ENCODE measurements around the gene ZNF474.
"Not testable (repeated sequence)": the region's sequence is repeated elsewhere in the genome, so short reads cannot be mapped to it uniquely, and the experiment has no call there.

Gene ZNF474

DNA sequence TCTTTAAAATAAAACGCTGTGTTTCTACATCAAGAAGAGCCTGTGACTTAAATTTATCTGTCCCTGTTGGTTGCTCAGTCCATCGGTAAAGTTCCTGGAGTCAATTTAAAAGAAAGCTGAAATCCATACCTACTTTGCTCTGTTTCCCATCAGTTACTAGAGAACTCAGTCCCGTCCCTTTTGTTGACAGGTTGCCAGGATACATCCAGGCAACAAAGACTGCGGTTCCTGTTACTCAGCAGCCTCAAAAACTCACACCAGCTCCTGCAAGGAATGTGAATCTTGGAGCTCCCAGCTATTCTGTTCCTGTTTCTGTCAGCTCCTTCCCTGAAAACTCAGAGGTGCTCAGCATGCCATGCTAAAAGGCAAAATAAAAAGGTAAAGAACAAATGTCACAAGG lies at the start of gene ZNF474:
Gene ZNF474 (plus strand): TSS at position 241 of the 400 bp plus-strand sequence. CDS start 22,445 bp downstream, outside the sequence.
- DNase-seq: peak; percentile 90

DNA sequence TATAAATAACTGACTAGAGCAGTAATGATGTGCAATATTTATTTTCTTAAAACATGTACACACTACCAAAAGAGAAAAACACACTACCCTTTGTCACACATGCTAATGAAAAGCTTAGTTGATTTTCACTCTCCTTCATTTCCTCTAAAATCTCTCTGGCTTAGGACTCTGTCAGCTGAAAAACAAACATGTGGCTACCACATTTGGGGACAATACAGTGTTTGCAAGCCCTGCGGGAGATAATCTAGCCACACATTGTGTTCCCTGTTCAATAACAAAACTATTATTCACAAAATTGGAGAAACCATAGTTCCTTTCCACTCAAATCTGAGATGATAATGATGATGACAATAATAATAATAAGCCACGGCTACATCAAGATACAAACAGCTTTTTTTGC lies 47.8 kb upstream of the ZNF474 start:
- no peak for DNase-seq

DNA sequence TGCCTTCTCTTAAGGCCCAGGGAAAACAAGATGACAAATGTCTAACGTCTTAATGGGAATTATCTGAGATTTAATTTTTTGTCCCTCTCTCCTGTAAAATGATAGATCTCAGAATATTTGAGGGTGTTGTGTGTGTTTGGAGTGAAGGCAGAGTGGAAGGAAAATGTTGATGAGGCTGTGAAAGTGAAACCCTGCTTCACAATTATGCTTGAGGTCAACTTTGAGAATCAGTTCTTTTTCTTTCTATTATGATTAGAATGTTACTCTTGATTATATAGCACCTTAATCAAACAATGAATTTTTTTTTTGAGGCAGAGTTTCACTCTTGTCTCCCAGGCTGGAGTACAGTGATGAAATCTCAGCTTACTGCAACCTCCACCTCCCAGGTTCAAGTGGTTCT lies 45.8 kb upstream of the ZNF474 start:
- no peak for DNase-seq

DNA sequence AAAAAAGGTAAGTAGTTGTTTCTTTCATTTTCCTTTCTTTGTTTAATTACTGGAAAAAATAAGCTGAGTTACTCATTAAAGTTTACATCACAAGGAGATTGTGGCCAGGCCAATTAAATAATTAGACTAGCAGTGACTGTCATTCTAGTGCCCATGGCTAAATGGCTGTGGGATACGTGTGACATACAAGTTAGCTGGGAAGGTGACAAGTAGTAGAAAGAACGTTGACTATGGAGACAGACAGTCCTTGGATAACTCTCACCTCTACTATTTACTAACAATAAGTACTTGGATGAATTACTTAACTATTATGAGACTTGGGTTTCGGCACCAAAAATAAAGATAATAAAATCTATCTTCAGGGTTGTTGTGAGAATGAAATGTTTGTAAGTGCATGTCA lies 44.3 kb upstream of the ZNF474 start:
- no peak for DNase-seq

DNA sequence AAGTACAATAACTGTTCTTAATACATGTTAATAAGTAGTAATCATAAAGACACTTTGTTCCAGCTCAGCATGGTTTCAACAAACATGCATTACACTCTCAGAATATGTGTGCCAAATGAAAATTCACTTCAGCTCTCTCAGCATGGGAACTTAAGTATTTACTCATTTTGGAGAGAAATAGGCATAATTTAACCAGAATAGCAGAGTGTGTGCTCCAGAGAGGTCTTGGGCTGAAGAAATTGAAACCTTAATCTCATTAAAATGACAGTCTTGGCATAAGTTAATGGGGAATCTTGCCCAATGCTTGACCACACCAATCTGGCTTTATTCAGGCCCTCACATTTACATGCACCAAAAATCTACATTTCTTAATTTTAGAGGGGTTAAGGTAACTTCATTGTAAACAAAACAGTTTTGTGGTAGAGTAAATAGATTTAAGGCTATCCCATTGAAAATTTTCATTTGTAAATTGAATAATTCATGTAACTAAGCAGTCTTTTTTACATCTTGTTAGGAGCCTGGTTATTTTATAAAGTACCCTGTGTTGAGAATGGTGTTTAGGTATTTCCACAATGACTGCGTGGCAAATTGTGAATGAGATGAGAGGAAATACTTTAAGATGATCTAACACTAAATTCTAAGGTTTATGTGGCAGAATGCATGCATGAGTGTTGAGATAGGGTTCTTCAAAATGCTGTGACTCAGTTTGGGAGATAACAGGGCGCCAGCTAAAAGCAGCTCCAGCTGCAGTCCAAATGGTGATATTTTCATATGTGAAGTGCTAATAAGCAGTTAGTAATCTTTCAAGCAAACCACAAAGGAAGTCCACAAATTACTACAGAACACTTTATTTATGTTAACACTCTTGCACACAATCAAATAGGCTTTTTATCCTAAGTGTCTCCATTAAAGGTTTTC lies 40.0 kb upstream of the ZNF474 start:
- no peak for DNase-seq

DNA sequence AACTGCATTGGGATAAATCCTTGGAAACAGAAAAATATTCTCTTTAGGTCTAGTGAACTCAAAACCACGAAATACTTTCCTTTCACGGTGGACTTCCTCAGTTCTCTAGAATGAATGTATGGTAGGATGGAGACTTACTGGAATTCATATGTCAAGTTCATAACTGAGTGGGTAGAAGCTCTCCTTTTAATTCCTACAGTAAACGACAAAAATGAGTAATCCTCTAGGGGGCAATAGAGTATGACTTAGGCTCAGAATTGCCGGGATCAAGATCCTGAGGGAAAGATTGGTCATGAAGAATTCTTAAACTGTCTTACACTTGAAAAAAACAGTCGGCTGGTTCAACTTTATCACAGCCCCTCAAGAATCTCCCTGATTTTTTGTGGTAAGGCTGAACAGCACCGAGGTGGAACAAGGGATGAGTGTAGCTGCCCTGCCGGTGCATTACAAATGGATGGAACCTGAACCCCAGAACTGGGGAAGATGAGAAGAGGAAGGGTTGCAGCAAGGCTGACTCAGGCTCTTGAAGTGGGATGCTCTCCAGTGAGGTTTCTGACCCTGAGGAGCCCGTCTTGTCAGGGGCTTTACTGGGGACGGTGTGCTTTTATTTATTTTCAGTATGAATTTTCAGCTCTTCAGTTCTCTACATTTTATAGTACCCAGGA lies 37.3 kb upstream of the ZNF474 start:
- no peak for DNase-seq

DNA sequence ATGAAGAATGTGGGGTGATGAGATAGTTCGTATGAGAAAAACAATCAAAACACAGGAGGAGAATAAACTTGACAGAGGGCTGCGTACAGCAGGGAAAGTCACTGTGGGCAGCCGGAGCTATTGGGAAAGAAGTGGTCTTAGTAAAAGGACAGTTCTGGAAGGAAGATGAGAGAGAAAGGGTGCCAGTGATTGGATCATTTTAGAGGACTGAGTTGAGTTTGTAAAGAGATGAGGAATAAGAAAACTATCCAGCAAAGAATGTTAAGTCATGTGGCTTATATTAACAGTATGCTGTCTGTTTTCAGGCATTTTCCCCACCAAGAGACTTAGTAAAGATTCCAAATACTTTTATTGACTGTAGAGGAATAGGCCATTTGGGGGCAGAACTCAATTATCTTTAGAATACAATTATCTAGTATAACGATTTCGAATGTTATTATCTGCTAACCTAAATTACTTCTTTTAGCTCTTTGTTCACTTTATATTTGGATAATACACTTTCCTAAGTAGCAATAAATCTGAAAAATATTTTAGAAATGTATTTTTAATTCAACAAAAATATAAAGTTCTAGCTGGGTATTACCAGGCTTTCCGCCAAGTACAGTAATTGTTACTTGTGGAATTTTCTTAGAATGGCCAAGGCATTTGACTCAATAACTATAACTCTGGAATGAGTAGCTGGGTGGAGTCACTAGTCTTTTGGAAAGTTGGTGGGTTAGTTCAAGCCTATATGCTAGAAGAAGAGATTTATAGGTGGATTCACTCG lies 35.7 kb upstream of the ZNF474 start:
- peak; percentile 33 for DNase-seq

DNA sequence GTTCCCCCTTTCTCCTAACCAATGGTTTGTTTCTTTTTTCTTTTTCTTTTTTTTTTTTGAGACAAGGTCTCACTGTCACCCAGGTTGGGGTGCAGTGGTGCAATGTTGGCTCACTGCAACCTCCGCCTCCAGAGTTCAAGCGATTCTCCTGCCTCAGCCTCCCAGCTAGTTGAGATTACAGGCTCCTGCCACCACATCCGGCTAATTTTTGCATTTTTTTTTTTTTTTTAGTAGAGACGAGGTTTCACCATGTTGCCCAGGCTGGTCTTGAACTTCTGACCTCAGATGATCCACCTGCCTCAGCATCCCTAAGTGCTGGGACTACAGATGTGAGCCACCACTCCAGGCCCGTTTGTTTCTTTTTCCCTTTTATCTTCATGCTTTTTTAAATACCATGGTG lies 35.1 kb upstream of the ZNF474 start:
- DNase-seq: not testable (repeated sequence)

DNA sequence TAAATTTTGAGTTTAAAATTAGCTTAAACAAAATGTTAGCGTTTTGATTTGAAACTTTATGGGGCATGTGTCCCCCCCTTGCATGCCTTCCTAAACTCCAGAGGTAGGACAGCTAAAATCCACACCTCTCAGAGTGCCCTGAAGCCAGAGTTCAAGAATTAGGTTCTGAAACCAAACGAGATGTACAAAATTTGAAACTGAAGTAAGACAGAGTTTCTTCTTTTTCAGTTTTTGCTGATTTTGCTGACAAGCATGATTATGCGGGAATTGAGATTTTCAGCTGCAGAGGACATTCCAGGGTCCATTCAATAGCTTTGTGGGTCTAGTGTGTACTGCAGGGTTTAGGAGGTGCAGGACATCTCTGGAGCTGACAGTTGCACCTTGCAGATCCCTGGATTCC lies 34.2 kb upstream of the ZNF474 start:
- no peak for DNase-seq

DNA sequence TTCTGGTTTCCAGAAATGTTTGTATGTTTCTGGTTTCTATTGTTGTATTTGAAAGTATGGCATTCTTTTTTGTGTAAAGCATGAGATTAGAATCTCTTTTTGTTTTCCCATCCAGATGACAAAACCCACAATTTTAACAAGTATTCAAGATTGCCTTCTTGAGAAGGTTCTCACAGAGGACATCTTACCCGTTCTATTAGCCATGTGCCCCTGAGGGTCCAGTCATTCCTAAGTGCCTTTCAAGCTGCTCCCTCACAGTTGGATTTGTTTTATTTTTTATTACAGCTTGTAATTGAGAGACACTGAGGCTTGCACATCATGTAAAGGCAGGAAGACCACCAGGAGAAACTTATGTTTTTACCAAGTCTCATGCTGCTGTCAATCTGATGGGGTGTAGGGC lies 32.0 kb upstream of the ZNF474 start:
- DNase-seq: no peak

DNA sequence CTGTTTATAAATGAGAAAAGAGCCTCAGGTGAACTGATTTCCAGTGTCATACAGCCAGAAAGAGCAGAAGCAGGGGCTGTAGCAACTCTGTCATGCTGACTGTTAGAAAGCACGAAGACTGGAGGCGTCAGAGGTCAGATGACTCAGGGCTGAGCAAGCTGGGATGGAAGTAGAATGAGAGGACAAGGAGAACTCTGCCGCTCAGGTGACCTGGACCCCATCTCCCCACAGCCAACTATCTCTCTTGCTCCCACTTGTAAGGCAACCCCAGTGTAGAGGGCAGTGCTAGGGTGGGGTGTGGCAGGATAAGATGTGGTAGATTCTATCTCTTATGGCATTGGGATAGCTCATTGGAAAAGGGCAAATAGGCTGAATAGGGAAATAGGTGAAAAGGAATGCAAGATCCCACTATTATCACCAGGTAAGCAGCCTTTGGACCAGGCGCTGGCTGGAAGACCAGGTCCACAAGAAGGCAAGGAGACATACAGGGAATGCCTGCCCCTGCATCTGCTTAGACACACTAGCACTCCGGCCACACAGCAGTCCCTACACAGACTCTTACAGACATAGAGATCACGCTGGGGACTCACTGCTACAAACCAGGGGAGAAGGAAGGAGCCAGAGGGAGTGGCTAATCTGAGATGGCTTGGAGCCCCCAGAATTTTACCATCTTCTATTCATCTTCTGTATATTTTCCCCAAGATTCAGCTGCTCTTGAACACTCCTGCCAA lies 30.1 kb upstream of the ZNF474 start:
- no peak for DNase-seq

DNA sequence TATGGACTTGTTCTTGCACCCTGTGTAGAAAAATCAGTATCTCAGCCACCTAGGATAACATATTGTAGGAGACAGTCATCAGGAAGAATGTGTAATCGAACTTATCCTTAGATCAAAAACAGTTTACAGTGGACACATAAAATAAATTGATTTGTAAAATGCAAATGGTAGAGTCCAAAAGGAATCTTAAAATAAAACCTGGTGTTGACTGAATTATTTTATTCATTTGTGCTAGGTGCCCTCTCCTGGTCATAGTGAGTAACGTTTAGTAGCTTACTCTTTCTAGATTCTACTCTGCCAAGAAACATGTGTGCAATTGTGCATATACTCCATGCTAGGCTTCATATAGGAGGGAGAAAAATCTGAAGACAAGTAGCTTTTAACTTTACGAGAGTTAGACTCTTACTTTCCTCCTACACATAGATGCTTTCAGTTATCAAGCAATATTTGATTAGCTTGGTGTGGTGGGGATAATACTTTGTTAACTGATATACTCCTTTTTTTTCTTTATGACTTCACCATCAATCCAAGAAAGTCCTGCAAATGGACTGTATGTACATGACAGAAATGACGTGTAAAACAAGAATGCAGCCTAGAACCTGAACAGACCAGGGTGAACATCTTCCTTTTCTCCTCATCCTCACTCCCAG lies 27.6 kb upstream of the ZNF474 start:
- no peak for DNase-seq

DNA sequence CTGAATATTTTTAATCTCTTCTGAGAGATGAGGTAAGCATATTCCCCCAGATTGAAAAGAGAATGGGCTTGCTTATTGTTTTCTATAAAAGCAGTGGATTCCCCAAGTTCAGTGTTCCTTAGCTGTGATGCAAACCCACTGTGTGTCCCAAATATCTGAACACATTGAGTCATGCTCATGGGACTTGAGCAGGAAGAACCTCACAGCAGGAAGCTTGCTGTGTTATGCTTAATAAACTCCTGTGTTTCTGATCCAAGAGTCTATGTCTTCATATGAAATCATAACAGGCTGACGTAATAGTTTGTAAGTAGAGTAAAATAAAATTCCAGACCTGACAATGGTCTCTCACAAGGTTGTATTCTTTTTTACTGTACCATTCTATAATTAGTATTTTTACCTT lies 26.5 kb upstream of the ZNF474 start:
- no peak for DNase-seq

DNA sequence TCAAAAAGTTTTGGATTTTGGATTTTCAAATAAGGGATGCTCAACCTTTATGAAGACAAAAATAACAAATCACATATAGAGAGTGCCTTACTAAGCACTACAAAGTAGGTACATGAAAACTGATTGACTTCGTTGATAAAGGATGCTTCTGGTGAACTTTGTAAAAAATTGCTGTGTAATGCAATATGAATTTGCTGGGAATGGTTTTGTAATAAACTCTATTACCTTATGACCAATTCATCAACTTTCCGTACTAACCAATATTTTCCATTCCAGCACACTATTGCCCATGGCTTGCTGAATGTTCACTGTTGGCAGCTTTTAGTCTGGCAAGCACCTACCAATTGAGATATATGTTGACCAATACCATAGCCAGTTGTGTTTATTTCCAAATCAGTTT lies 23.4 kb upstream of the ZNF474 start:
- no peak for DNase-seq

DNA sequence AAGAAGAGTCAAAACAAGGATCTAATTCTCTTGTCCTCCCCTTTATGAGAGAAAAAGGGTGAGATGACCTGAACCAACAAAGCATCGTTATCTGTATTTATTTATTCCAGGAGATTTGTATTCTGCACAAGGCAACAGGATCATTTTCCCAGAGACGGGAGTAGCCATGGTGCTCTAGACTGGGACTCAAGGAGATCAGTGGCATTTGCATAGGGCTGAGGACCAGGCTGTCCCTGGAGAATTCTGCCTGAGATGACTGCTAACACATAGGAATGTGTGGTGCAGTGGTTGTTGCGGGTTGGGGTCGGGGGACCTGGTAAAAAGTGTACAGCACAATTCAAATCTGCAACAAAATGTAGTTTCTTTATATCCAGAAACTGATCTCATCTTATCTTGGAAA lies 22.3 kb upstream of the ZNF474 start:
- DNase-seq: no peak

DNA sequence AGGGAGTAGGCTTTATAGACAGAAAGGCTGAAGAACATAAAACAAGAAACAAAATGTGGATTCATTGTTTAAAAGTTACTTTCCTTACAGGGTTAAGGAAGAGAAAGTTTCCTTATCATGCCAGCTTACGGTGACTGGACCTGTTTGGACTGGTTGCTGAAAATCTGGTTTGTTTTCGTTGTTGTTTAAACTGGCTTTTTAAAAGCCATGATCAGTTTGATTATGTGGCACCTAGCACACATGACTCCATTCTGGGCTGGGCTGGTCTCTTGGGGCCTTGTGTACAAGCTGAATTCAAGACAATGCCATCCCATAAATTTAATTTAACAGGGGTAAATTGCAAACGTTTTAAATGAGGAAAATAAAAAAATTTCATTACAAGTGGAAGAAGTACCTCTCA lies 18.4 kb upstream of the ZNF474 start:
- no peak for DNase-seq

DNA sequence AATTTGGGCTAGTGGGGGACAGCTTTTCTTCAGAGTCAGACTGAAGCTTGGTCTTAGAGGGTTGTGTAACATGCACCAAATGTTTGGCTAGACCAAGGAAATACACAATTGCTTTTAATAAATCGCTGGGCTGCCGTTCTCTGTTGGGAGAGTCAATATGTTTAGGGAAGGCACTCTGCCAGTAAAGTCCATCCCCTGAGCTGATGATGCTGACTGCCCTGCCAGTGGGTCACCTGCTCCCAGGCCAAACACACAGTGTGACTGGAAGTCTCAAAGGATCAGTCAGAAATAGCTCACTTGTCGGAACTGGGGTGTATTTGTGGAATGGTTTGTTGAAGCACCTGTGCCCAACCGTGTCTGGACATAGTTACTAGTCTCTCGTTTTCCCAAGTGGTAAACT lies 17.9 kb upstream of the ZNF474 start:
- peak; percentile 51 for DNase-seq

DNA sequence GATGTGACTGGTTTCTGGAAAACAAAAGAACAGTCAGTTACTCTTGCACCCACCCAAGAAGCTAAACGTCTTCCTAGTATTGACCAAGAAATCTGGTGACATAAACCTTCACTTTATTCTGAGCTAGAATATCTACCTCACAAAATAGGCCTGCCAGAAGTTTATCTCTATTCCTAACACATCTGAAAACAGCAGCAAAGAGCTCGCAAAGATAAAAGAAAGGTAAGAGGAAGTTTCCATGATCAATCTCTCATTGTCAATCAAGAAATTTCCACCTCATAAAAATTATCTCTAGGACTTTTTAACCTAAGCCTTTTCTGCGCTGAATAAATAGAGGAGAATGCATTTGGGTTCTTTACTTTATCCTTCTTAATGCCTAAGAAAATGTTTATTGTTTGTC lies 17.3 kb upstream of the ZNF474 start:
- no peak for DNase-seq

DNA sequence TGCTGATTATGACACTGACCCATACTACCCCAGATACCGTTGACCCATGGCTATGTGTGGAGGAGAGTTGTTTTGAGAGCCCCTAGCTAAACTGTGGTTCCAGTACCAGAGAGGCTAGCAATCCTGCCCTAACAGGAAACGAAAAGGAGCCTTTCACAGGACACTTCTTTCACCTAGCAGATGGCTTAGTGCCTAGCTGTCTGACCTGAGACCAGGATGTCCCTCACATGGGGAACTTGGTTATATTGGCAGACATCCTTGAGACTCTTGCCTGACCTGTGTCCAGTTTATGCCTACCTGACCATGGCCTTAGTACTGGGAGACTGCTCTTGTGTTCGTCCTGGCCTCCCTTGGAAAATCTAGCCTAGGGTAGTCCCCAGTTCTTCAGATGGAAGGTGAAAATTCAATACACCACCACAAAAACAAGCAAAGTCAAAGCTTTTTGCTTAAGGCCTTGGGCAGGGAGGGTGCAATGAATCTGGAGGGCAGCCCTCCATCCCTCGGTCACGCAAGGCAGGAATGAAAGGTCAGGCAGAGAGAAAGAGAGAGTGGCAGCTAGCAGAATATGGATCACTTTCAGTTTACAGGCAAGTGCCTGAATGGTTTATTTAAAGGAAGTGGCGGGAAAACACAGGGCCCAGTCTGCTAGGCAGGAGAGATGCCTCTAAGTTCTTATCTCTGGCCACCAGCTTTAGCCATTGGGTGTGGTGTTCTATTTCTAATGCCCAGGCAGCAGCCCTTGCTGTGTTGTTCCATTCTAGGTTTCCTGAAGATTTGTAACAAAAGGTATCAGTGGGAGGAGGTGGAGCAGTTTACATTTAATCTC lies 16.4 kb upstream of the ZNF474 start:
- no peak for DNase-seq

DNA sequence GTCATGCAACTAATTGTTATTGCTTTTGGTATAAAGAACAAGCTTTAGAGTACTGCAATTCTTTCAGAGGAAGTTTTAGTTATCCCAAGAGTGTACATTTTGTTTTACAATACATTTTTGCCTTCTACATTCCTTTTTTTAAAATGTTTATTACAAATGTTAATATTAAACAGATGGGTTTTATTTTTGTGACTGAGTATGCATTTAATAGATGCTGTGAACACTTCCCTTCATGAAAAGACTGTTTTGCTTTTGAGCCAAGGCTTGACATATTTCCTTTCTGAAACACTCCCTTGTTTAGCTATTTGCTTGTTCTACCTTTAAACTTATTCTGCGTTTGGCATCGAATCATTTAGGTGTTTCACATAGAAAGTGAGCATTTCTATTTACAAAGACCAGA lies 14.8 kb upstream of the ZNF474 start:
- no peak for DNase-seq

DNA sequence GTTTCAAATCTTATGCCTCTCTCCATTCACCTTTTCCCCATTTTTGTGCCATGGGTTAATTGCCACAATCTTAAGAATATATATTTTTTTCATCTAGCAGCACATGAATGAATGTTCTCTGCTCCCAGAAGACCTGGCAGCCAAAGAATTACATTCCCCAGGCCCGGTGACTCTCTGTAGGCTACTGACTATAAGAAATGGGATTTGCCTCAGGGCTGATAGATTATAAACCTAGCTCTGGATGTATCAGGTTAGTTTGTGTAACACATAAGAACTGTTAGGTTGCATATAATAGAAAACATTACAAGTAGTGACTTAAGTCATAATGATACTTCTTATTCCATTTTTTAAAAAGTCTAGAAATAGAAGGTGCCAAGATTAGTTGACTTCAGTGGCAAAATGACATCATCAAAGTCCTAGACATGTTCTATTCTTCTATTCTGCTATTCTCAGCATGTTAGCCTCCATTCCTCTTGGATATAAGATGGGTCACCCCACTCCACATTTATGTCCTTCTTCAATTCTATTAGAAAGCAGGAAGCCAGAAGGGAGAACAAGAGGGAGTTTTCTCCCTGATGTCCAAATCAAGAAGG lies 10.9 kb upstream of the ZNF474 start:
- no peak for DNase-seq
